GM12864 (cell line): ENCODE results near the gene GCC2.

Experiments
- DNase-seq: peaks from one replicate; pipeline ENCODE4 v3.0.0-alpha.2; 2011; ENCODE audit warnings: low read depth
- H3K4me3 ChIP-seq: 2 replicates; pipeline ENCODE4 v1.5.1; 2011; ENCODE audit warnings: mild to moderate bottlenecking, low read depth, low read length, control low read depth
- TF ChIP-seq, protein P1 (sequence below): IDR thresholded peaks from 2 replicates; pipeline ENCODE4 v1.5.1; 2011; ENCODE audit warnings: low read depth, mild to moderate bottlenecking, moderate library complexity, low read length, control low read depth, inconsistent platforms; ENCODE audit errors: missing control alignments

GCC2 gene

DNA sequence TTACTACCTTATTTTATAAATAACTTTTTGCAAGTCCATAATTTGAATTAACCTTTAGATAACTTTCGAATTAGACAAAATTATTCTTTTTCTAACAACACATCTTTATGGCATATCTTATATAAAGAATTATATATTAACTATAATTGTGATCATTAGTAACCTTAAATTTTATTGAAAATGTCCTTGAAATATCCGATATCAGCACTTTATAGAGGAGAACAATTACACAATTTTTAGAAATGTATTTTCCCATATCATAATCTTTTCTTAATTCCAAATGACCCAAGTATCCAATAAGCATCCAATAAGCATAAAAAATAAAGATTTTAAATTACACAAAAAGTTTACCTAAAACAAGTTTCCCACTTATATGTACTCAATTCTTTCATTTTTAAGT, 7.3 kb upstream of the GCC2 start:
- no peak for DNase-seq
- TF ChIP-seq, protein P1, sequence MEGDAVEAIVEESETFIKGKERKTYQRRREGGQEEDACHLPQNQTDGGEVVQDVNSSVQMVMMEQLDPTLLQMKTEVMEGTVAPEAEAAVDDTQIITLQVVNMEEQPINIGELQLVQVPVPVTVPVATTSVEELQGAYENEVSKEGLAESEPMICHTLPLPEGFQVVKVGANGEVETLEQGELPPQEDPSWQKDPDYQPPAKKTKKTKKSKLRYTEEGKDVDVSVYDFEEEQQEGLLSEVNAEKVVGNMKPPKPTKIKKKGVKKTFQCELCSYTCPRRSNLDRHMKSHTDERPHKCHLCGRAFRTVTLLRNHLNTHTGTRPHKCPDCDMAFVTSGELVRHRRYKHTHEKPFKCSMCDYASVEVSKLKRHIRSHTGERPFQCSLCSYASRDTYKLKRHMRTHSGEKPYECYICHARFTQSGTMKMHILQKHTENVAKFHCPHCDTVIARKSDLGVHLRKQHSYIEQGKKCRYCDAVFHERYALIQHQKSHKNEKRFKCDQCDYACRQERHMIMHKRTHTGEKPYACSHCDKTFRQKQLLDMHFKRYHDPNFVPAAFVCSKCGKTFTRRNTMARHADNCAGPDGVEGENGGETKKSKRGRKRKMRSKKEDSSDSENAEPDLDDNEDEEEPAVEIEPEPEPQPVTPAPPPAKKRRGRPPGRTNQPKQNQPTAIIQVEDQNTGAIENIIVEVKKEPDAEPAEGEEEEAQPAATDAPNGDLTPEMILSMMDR = no peak
- no peak overlapping the region for H3K4me3 ChIP-seq

GRCh38 chr2:108444941-108445840, 3.8 kb upstream of the GCC2 start:
- TF ChIP-seq, protein P1 = no peak
- DNase-seq = no peak

GRCh38 chr2:108446703-108447102, 2.3 kb upstream of the GCC2 start:
- no peak for DNase-seq
- TF ChIP-seq, protein P1 = no peak
- no peak overlapping the region for H3K4me3 ChIP-seq

More at GRCh38 chr2:108444941-108445840, 3.8 kb upstream of the GCC2 start:
- no peak overlapping the region for H3K4me3 ChIP-seq

GRCh38 chr2:108447947-108448677, 894 bp upstream of the GCC2 start:
- peak overlapping the region; percentile 84 for H3K4me3 ChIP-seq
- TF ChIP-seq, protein P1 = no peak
- no peak for DNase-seq

- H3K4me3 ChIP-seq = peak overlapping the region; percentile 84
- DNase-seq = no peak
- TF ChIP-seq, protein P1 = no peak
These were observed 564 bp downstream of the GCC2 start for GRCh38 chr2:108449410-108450130.

DNA sequence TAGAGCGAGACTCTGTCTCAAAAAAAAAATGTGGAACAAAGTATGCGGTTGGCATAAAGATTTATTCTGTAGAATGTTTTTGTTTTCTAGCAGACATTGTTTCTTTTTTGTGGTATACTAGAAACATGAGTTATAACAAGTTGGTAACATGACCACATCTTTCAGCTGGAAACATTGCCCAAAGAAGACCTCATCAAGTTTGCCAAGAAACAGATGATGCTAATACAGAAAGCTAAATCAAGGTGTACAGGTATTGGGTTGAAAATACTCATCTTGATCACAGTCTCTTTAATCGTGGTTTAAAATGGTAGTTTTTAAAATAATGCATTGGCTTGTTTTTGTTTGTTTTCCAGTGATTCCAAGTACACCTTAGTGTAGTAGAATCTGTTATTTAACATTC, 1.9 kb downstream of the GCC2 start:
- H3K4me3 ChIP-seq = no peak overlapping the region
- TF ChIP-seq, protein P1 = no peak
- no peak for DNase-seq
